ENCODE data around the gene SLC9B1.
"Not testable (repeated sequence)": the region's sequence is repeated elsewhere in the genome, so short reads cannot be mapped to it uniquely, and the experiment has no call there.

Gene SLC9B1

DNA sequence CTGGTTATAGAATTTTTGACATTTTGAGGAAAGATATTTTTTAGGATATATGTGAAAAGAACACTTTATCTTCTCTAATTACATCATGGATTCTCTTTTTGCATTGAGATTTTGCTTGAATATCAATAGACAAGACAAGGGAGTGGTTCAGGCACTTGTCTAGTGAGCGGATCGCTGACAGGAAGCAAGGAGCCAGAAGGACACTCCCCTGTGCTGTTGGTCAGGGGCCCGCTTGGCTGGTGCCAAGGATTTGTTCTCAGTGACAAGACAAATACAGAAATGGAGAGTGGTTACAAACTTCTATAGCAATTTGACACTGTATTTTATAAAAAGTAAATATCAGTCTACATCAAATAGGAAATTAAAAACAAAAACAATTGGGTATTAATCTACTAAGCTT is 60.0 kb downstream of the SLC9B1 start:
- no peaks in the 10 kb centered on the region for H3K4me1 ChIP-seq (ENCODE audit: control insufficient read depth in 1 of 2, insufficient read depth in 2 of 2, low read length in 2 of 2)

DNA sequence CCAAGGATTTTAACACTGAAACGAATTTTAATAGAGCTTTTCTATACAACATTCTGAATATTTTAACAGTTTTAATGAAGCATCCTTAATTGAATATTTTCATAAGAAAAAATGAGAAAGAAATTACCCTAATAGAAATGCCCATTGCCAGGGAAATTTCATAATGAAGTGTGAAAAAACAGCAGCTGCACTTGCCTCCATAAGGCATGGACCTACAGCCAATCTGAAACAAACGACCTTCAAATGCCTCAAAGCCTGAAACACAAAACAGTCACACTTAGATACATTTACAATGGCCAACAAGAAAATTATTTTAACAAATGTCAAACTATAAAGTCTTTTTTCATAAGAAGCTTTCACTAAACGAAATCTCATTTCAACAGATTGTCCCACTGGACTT is 74.4 kb downstream of the SLC9B1 start:
- Histone ChIP-seq H3K9me3 (ENCODE audit: control insufficient read depth in 1 of 2, low read length in 2 of 2) (no peaks in the 10 kb centered on the region), H3K4me1 (ENCODE audit: control insufficient read depth in 1 of 2, insufficient read depth in 2 of 2, low read length in 2 of 2) (no peaks in the 10 kb centered on the region), H3K27ac (ENCODE audit: low read depth, low read length) (no peak overlapping the region), H3K9ac (ENCODE audit: low read depth in 1 of 2, low read length in 2 of 2) (no peak overlapping the region), H3K4me3 (ENCODE audit: low read depth in 1 of 2, low read length in 2 of 2) (no peak overlapping the region), H3K27me3 (ENCODE audit: control insufficient read depth in 1 of 2, insufficient read depth in 2 of 2, low read length in 2 of 2) (no peaks in the 10 kb centered on the region), H3K36me3 (ENCODE audit: control insufficient read depth in 1 of 2, insufficient read depth in 2 of 2, low read length in 2 of 2) (no peaks in the 10 kb centered on the region)

More for the DNA sequence above, 60.0 kb downstream of the SLC9B1 start:
- Histone ChIP-seq H3K27me3 (ENCODE audit: control insufficient read depth in 1 of 2, insufficient read depth in 2 of 2, low read length in 2 of 2) (no peaks in the 10 kb centered on the region), H3K4me3 (ENCODE audit: low read depth in 1 of 2, low read length in 2 of 2) (no peak overlapping the region), H3K36me3 (ENCODE audit: control insufficient read depth in 1 of 2, insufficient read depth in 2 of 2, low read length in 2 of 2) (no peaks in the 10 kb centered on the region), H3K27ac (ENCODE audit: low read depth, low read length) (no peak overlapping the region), H3K9ac (ENCODE audit: low read depth in 1 of 2, low read length in 2 of 2) (no peak overlapping the region), H3K9me3 (ENCODE audit: control insufficient read depth in 1 of 2, low read length in 2 of 2) (no peaks in the 10 kb centered on the region)

DNA sequence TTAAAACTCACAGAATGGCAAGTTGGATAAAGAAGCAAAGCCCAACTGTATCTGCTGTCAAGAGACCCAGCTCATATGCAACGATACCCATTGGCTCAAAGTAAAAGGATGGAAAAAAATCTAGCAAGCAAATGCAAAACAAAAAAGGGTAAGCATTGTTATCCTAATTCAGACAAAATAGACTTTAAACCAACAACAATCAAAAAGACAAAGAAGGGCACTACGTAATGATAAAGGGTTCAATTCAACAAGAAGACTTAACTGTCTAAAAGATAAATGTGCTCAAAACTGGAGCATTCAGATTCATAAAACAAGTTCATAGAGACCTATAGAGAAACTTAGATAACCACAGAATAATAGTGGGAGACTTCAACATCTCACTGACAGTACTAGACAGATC is 81.4 kb downstream of the SLC9B1 start:
- not testable (repeated sequence) for H3K4me3 ChIP-seq (ENCODE audit: low read depth in 1 of 2, low read length in 2 of 2); H3K36me3 ChIP-seq (ENCODE audit: control insufficient read depth in 1 of 2, insufficient read depth in 2 of 2, low read length in 2 of 2)

DNA sequence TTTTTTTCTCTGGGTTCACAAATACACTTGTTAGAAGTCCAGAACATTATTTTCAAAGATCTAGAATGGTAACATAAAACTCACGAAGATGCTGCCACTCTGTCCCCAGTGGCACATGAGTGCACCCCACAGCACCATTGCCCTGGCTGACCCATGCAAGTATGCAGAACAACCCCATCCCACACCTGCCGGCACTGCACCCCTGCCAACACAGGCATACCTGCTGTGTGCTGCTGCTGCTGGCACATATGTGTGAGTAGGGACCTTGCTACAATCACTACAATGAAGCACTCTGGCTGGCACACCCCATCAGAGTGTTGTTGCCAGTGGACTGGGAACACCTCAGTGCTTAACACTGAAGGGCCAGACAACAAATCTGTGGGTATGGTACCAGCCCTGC is 83.8 kb downstream of the SLC9B1 start:
- no peak overlapping the region for H3K9ac ChIP-seq (ENCODE audit: low read depth in 1 of 2, low read length in 2 of 2)
- H3K4me3 ChIP-seq (ENCODE audit: low read depth in 1 of 2, low read length in 2 of 2), result no peak overlapping the region
- no peaks in the 10 kb centered on the region for H3K4me1 ChIP-seq (ENCODE audit: control insufficient read depth in 1 of 2, insufficient read depth in 2 of 2, low read length in 2 of 2)
- H3K27me3 ChIP-seq (ENCODE audit: control insufficient read depth in 1 of 2, insufficient read depth in 2 of 2, low read length in 2 of 2), result no peaks in the 10 kb centered on the region
- no peak overlapping the region for H3K27ac ChIP-seq (ENCODE audit: low read depth, low read length)
- H3K9me3 ChIP-seq (ENCODE audit: control insufficient read depth in 1 of 2, low read length in 2 of 2), result no peaks in the 10 kb centered on the region
- no peaks in the 10 kb centered on the region for H3K36me3 ChIP-seq (ENCODE audit: control insufficient read depth in 1 of 2, insufficient read depth in 2 of 2, low read length in 2 of 2)

More for the DNA sequence above, 81.4 kb downstream of the SLC9B1 start:
- H3K9ac ChIP-seq (ENCODE audit: low read depth in 1 of 2, low read length in 2 of 2); H3K27ac ChIP-seq (ENCODE audit: low read depth, low read length); H3K27me3 ChIP-seq (ENCODE audit: control insufficient read depth in 1 of 2, insufficient read depth in 2 of 2, low read length in 2 of 2); H3K9me3 ChIP-seq (ENCODE audit: control insufficient read depth in 1 of 2, low read length in 2 of 2); H3K4me1 ChIP-seq (ENCODE audit: control insufficient read depth in 1 of 2, insufficient read depth in 2 of 2, low read length in 2 of 2): not testable (repeated sequence)

DNA sequence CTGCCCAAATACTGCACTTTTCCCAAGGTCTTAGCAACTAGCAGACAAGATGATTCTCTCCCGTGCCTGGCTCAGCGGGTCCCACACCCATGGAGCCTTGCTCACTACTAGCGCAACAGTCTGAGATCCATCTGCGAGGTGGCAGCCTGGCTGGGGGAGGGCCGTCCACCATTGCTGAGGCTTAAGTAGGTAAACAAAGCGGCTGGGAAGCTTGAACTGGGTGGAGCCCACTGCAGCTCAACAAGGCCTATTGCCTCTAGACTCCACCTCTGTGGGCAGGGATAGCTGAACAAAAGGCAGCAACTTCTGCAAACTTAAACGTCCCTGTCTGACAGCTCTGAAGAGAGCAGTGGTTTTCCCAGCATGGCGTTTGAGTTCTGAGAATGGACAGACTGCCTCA is 99.8 kb downstream of the SLC9B1 start:
- not testable (repeated sequence) for H3K27me3 ChIP-seq (ENCODE audit: control insufficient read depth in 1 of 2, insufficient read depth in 2 of 2, low read length in 2 of 2); H3K27ac ChIP-seq (ENCODE audit: low read depth, low read length); H3K36me3 ChIP-seq (ENCODE audit: control insufficient read depth in 1 of 2, insufficient read depth in 2 of 2, low read length in 2 of 2); H3K9me3 ChIP-seq (ENCODE audit: control insufficient read depth in 1 of 2, low read length in 2 of 2); H3K9ac ChIP-seq (ENCODE audit: low read depth in 1 of 2, low read length in 2 of 2); H3K4me3 ChIP-seq (ENCODE audit: low read depth in 1 of 2, low read length in 2 of 2); H3K4me1 ChIP-seq (ENCODE audit: control insufficient read depth in 1 of 2, insufficient read depth in 2 of 2, low read length in 2 of 2)

DNA sequence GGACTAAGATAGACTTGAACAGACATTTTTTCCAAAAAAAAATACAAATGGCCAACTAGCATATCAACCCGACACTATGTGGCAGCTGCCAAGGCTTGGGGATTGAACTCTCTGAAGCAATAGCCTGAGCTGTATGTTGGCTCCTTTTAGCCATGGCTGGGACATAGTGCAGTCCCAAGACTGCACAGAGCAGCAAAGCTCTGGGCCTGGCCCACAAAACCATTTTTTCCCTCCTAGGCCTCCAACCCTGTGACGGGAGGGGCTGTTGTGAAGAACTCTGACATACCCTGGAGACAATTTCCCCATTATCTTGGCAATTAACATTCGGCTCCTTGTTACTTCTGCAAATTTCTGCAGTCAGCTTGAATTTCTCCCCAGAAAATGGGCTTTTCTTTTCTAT is 100.6 kb downstream of the SLC9B1 start:
- H3K4me1 ChIP-seq (ENCODE audit: control insufficient read depth in 1 of 2, insufficient read depth in 2 of 2, low read length in 2 of 2), result no peaks in the 10 kb centered on the region
- H3K36me3 ChIP-seq (ENCODE audit: control insufficient read depth in 1 of 2, insufficient read depth in 2 of 2, low read length in 2 of 2), result no peaks in the 10 kb centered on the region
- no peak overlapping the region for H3K27ac ChIP-seq (ENCODE audit: low read depth, low read length)
- H3K27me3 ChIP-seq (ENCODE audit: control insufficient read depth in 1 of 2, insufficient read depth in 2 of 2, low read length in 2 of 2), result no peaks in the 10 kb centered on the region
- no peak overlapping the region for H3K9ac ChIP-seq (ENCODE audit: low read depth in 1 of 2, low read length in 2 of 2)
- no peaks in the 10 kb centered on the region for H3K9me3 ChIP-seq (ENCODE audit: control insufficient read depth in 1 of 2, low read length in 2 of 2)
- H3K4me3 ChIP-seq (ENCODE audit: low read depth in 1 of 2, low read length in 2 of 2), result no peak overlapping the region

DNA sequence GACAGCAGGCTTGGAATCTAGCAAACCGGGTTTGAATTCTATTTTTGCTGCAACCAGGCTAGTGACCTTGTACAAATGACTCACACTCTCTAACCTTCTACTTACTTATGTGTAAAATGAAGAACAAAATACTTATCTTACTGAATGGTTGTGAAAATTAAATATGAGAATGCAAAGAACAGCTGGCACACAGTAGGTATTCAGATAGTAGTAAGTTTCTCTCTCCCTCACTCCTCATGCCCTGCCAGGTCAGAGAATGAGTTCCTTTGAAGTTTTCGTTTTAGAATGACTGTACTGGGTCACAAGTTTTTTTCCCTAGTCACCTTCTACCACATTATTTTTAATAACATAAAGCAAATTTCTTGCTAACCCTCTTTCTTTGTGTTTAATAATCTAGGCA is 117.7 kb downstream of the SLC9B1 start:
- Histone ChIP-seq H3K4me1 (ENCODE audit: control insufficient read depth in 1 of 2, insufficient read depth in 2 of 2, low read length in 2 of 2) (no peaks in the 10 kb centered on the region), H3K9me3 (ENCODE audit: control insufficient read depth in 1 of 2, low read length in 2 of 2) (no peaks in the 10 kb centered on the region), H3K4me3 (ENCODE audit: low read depth in 1 of 2, low read length in 2 of 2) (no peak overlapping the region), H3K27me3 (ENCODE audit: control insufficient read depth in 1 of 2, insufficient read depth in 2 of 2, low read length in 2 of 2) (no peaks in the 10 kb centered on the region), H3K36me3 (ENCODE audit: control insufficient read depth in 1 of 2, insufficient read depth in 2 of 2, low read length in 2 of 2) (no peaks in the 10 kb centered on the region), H3K9ac (ENCODE audit: low read depth in 1 of 2, low read length in 2 of 2) (no peak overlapping the region), H3K27ac (ENCODE audit: low read depth, low read length) (no peak overlapping the region)

DNA sequence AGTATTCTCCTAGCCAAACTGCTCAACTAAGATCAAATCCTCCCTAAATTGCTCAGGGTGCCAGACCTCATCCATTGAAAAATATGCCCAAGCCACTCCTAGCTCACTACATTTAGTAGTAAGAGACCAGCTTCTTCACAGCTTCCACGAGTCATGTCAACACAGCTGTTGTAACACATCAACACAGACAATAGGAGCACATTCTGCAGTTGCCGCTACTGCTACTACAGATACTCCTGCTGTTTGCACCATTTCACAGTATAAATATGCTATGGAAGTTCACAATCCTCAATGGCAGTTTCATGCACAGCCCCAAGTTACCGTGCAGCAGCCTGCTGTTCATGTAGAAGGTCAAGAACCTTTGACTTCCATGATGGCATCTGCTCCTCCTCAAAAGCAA is 121.9 kb downstream of the SLC9B1 start:
- H3K27ac ChIP-seq (ENCODE audit: low read depth, low read length); H3K4me3 ChIP-seq (ENCODE audit: low read depth in 1 of 2, low read length in 2 of 2); H3K36me3 ChIP-seq (ENCODE audit: control insufficient read depth in 1 of 2, insufficient read depth in 2 of 2, low read length in 2 of 2); H3K9me3 ChIP-seq (ENCODE audit: control insufficient read depth in 1 of 2, low read length in 2 of 2); H3K9ac ChIP-seq (ENCODE audit: low read depth in 1 of 2, low read length in 2 of 2); H3K4me1 ChIP-seq (ENCODE audit: control insufficient read depth in 1 of 2, insufficient read depth in 2 of 2, low read length in 2 of 2); H3K27me3 ChIP-seq (ENCODE audit: control insufficient read depth in 1 of 2, insufficient read depth in 2 of 2, low read length in 2 of 2): not testable (repeated sequence)

DNA sequence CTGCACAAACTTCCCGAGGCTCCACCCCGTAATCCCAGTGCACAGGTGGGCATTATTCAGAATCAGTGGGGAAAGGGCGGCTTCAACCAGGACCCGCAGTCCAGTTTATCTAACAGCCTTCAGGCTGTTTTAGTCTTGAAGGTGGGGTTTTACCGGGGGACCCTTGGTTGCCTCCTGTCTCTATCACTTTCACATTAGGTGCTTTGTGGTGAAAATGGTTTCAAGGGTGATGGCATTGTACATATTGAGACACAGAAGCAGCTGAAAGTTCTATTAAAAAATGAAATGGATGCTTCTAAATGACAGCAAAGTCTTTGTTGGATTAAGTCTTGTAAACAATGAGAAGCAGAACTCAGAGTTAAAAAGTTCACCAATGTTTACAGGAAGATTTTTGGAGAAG is 123.0 kb downstream of the SLC9B1 start:
- H3K27me3 ChIP-seq (ENCODE audit: control insufficient read depth in 1 of 2, insufficient read depth in 2 of 2, low read length in 2 of 2); H3K9me3 ChIP-seq (ENCODE audit: control insufficient read depth in 1 of 2, low read length in 2 of 2); H3K27ac ChIP-seq (ENCODE audit: low read depth, low read length): not testable (repeated sequence)

DNA sequence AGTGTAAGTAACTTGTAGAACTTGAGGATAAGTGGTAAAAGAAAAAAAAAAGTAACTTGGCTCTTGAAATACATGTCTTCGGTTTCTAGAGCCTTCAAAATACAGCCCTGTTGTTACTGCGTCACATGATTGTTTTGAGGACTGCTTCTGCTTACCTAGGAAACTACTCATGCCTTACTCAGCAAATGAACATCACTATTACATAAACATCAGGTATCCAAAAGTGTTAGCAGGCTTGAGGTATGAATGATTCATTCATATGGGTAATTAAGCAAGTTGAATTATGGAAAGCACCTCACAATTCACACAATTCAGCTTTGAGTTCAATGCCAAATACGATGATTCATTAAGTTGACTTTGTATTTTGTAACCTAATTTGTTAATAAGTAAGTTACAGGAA is 129.6 kb downstream of the SLC9B1 start:
- not testable (repeated sequence) for H3K27ac ChIP-seq (ENCODE audit: low read depth, low read length); H3K4me3 ChIP-seq (ENCODE audit: low read depth in 1 of 2, low read length in 2 of 2); H3K9ac ChIP-seq (ENCODE audit: low read depth in 1 of 2, low read length in 2 of 2); H3K27me3 ChIP-seq (ENCODE audit: control insufficient read depth in 1 of 2, insufficient read depth in 2 of 2, low read length in 2 of 2); H3K36me3 ChIP-seq (ENCODE audit: control insufficient read depth in 1 of 2, insufficient read depth in 2 of 2, low read length in 2 of 2); H3K4me1 ChIP-seq (ENCODE audit: control insufficient read depth in 1 of 2, insufficient read depth in 2 of 2, low read length in 2 of 2); H3K9me3 ChIP-seq (ENCODE audit: control insufficient read depth in 1 of 2, low read length in 2 of 2)

More for the DNA sequence above, 123.0 kb downstream of the SLC9B1 start:
- H3K4me1 ChIP-seq (ENCODE audit: control insufficient read depth in 1 of 2, insufficient read depth in 2 of 2, low read length in 2 of 2); H3K9ac ChIP-seq (ENCODE audit: low read depth in 1 of 2, low read length in 2 of 2); H3K36me3 ChIP-seq (ENCODE audit: control insufficient read depth in 1 of 2, insufficient read depth in 2 of 2, low read length in 2 of 2); H3K4me3 ChIP-seq (ENCODE audit: low read depth in 1 of 2, low read length in 2 of 2): not testable (repeated sequence)

DNA sequence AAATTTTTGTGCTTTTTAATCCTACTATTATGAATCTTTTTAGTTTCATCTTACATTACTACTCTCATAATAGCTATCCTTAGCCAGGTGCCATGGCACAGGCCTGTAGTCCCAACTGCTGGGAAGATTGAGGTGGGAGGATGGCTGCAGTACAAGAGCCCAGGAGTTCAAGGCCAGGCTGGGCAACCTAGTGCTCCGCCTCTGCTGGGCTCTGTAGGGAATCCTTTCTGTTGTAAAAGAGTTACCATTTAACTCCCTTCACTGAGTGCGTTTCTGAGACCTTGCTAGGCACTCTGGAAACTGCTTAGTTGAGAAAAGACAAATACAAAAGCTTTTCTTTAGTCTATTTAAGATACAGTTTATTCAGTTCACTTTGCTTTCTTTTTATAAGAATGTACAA is 130.9 kb downstream of the SLC9B1 start:
- H3K9me3 ChIP-seq (ENCODE audit: control insufficient read depth in 1 of 2, low read length in 2 of 2); H3K27ac ChIP-seq (ENCODE audit: low read depth, low read length); H3K4me1 ChIP-seq (ENCODE audit: control insufficient read depth in 1 of 2, insufficient read depth in 2 of 2, low read length in 2 of 2); H3K4me3 ChIP-seq (ENCODE audit: low read depth in 1 of 2, low read length in 2 of 2); H3K36me3 ChIP-seq (ENCODE audit: control insufficient read depth in 1 of 2, insufficient read depth in 2 of 2, low read length in 2 of 2); H3K9ac ChIP-seq (ENCODE audit: low read depth in 1 of 2, low read length in 2 of 2); H3K27me3 ChIP-seq (ENCODE audit: control insufficient read depth in 1 of 2, insufficient read depth in 2 of 2, low read length in 2 of 2): not testable (repeated sequence)
